ENCODE measurements around the gene TMEM186. TPM values are rescaled to one million over a fixed set of nuclear protein-coding genes. Genes with fewer than 3 reads are reported as not detected.
A peak's percentile ranks its signal among the peaks of the same experiment; 100 is the strongest.
"Not testable (repeated sequence)": the region's sequence is repeated elsewhere in the genome, so short reads cannot be mapped to it uniquely, and the experiment has no call there.

The TMEM186 gene
- total RNA-seq, 1 donor from 2014 or later = 6.6 TPM

- peak; percentile 74 for ATAC-seq
Measured at GRCh38 chr16:8812162-8812843, 14.9 kb upstream of the TMEM186 start.

- ATAC-seq = no peak
Measured at GRCh38 chr16:8808613-8809353, 11.3 kb upstream of the TMEM186 start.

- no peak for ATAC-seq
Measured at GRCh38 chr16:8808009-8808408, 10.6 kb upstream of the TMEM186 start.

- ATAC-seq = no peak
Measured at GRCh38 chr16:8807189-8807588, 9.8 kb upstream of the TMEM186 start.

- ATAC-seq = no peak
Measured at GRCh38 chr16:8806272-8806983, 9.0 kb upstream of the TMEM186 start.

GRCh38 chr16:8804313-8804712 lies 6.9 kb upstream of the TMEM186 start:
- ATAC-seq = no peak

GRCh38 chr16:8803733-8804132 lies 6.3 kb upstream of the TMEM186 start:
- ATAC-seq = not testable (repeated sequence)

- no peak for ATAC-seq
Measured at GRCh38 chr16:8801701-8802100, 4.3 kb upstream of the TMEM186 start.

GRCh38 chr16:8798535-8799157 lies 1.2 kb upstream of the TMEM186 start:
- peak; percentile 6 for ATAC-seq

GRCh38 chr16:8798174-8798527 lies 712 bp upstream of the TMEM186 start:
- ATAC-seq = peak; percentile 48

GRCh38 chr16:8796469-8797363 lies 723 bp downstream of the TMEM186 start:
- no peak for ATAC-seq

GRCh38 chr16:8795818-8796217 lies 1.6 kb downstream of the TMEM186 start:
- ATAC-seq = no peak

GRCh38 chr16:8795091-8795490 lies 2.3 kb downstream of the TMEM186 start:
- no peak for ATAC-seq

GRCh38 chr16:8788578-8789172 lies 8.8 kb downstream of the TMEM186 start:
- ATAC-seq = no peak

GRCh38 chr16:8786316-8786715 lies 11.1 kb downstream of the TMEM186 start:
- not testable (repeated sequence) for ATAC-seq

GRCh38 chr16:8785408-8785807 lies 12.0 kb downstream of the TMEM186 start:
- no peak for ATAC-seq

GRCh38 chr16:8782673-8783072 lies 14.8 kb downstream of the TMEM186 start:
- no peak for ATAC-seq

- ATAC-seq = no peak
Measured at GRCh38 chr16:8781797-8782196, 15.6 kb downstream of the TMEM186 start.

- ATAC-seq = no peak
Measured at GRCh38 chr16:8777217-8777616, 20.2 kb downstream of the TMEM186 start.

- peak; percentile 99 for ATAC-seq
Measured at GRCh38 chr16:8776129-8776584, 21.3 kb downstream of the TMEM186 start.

- no peak for ATAC-seq
Measured at GRCh38 chr16:8775359-8775758, 22.1 kb downstream of the TMEM186 start.

- no peak for ATAC-seq
Measured at GRCh38 chr16:8774208-8774607, 23.2 kb downstream of the TMEM186 start.

Measured in esophagus mucosa (tissue), 1 donor.